GM19193 (cell line): Measurements from ENCODE around the gene HDAC11.

Source experiments
- POLR2A ChIP-seq: IDR thresholded peaks from 4 replicates; pipeline ENCODE4 v1.6.1; 2011; ENCODE audit not compliant: insufficient read depth, insufficient read length; ENCODE audit errors: extremely low read depth

HDAC11 gene

DNA sequence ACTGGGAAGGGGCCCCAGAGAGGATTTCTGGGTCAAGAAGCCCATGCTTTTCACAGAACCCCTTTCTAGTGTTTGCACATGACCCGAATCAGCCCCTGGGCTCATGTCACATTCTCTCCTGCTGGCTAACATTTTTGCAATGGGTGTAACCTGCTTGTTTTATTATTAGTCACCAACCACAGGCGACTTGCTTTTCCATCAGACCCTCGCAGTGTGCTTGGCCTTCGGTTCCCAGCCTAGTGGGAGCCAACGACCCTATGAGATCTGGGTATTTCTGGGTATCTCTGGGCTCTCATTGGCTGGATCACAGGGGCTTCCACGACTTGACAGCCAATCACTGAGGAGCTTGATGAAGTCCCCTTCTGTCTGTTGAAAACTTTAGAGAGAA lies 57.8 kb downstream of the HDAC11 start:
- TF ChIP-seq POLR2A = no peak

DNA sequence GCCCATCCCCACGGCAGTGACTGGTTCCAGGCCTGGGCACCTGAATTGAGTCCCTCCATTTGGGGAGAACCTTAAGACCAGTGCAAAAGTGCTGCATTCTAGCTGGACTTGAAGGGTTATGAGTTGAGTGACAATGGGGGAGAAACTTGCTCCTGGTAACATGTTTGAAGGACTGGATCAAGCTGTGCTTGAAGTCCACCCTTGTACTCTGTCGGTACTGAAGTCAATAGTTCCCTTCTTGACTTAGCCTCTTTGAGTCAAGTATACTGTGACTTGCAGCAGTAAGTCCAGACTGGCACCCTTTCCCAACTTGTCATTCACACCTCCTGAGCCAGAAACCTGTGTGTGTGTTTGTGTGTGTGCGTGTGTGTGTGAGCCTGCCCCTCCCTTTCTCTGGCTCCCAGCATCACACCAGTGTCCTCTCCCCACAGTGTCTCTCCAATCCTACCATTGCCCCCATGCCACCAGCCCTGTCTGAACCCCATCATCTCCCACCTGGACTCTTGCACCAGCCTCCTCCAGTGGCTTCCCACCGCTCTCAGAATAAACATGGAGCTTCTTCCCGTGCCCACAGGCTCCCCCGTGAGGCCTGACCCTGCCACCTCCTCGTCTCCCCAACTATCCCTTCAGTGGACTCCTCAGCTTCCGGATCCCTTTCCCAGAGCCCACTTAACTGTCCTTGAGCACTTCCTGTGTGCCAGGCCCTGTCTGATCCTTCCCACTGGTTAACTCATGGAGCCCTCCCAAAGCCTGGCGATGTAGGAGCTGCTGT lies 58.6 kb downstream of the HDAC11 start:
- no peak for TF ChIP-seq POLR2A

DNA sequence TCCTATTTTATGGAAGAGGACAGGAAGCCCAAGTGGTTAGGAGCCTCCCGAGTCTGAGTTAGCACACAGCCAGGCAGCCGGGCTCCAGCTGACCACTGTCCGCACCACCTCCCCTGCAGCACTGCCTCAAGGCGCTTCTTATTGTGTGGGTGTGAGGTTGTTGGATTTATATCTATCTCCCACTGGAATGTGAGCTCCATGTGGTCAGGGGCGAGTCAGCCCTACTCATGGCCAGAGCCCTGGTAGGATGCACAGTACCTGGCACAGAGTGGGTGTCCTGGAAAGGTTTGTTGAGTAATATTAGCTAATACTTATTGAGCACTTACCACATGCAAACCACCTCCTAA lies 59.2 kb downstream of the HDAC11 start:
- no peak for TF ChIP-seq POLR2A

DNA sequence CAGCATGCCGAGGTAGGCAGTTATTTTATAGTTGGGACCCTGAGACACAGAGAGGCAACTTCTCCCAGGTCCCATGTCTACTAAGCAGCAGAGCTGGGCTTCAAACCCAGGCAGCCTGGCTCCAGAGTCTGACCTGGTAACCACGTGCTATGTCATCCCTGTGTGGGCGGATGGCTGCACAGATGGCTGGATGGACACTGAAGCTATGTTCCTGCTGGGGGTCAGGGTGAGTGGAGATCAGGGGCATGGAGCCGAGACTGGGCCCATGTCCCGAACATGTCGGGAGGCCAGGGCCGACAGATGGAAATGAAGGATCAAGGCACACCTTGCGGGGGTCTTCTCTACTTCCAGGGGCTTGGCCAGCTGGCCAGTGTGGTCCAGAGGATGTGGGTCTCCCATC lies 59.6 kb downstream of the HDAC11 start:
- no peak for TF ChIP-seq POLR2A

DNA sequence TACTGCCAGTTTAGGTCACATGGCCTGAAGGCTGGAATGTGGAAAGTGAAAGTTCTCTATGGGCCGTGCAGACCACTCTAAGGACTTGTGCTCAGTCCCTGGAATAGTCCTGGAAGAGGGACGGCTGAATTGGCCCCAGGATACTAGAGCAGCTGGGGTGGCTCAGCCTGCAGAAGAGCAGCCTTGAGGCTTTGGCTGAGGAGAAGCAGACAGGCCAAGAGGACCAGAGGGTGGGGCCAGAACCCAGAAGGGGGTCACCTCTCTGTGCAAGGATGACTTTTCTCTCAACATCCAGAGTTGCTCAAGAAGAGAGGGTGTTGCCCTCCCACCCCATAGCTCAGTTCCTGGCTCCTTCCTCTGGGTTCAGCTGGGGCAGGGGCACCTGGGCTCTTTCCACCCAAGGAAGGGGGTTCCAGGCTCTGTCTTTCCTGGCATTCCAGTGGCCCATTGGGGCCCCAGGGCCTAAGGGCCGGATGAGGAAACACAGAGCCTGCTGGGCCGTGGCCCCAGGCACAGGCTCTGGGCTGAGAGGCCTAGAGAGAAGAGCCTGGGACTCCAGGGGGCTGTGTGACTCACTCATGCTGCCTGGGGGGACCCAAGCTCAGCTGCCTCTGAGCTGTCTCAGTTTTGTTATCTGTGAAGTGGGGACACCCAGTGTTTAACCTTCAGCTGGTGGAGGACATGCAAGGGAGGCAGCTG lies 60.3 kb downstream of the HDAC11 start:
- TF ChIP-seq POLR2A = no peak

DNA sequence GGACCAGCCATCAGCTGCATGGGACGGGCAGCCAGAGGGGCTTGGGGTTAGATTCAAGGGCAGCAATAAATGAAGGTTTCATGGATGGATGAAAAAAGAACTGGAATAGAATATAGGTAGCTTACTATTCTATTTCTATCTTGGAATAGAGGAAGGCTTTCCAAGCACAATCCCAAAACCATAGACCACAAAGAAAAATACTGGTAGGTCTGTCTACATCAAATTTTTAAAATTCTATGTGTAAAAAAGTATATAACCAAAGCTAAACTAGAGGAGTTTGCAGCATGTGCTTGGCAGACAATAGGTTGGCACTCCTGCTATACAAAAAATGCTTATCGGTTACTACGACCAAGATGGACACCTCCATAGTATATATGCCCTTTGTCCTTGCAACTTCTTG lies 61.6 kb downstream of the HDAC11 start:
- TF ChIP-seq POLR2A = no peak

DNA sequence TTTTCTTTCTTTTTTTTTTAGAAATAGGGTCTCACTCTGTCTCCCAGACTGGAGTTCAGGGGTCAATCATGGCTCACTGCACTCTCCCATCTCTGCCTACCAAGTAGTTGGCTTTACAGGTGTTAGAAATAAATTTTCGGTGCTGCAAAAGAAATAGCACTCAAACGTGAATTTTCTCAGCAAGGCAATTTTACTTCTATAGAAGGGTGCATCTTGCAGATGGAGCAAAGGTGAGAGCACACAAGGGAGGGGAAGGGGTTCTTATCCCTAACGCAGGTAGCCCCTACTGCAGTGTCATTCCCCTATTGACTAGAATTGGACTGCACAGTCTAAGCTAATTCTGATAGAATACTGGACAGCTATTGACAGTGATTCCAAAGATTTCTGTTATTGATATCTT lies 62.0 kb downstream of the HDAC11 start:
- TF ChIP-seq POLR2A = no peak

DNA sequence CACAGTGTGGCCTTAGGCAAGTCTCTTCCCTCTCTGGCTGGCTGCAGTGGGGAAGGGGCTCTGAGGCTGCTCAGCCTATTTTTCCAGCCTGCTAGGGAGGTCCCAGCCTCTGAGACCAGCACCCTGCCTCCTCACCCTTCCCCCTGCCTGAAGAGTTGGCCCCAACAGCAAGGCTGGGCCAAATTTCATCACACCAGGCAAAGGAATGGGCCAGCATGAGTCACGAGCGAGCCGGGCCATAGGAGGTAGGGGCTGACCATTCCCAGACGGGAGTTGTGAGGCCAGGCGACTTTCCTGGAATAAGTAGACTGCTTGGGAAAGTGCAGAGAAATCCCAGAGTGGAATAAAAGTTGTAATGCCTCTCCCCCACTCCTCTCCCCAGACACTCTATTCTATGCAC lies 63.1 kb downstream of the HDAC11 start:
- TF ChIP-seq POLR2A = no peak

DNA sequence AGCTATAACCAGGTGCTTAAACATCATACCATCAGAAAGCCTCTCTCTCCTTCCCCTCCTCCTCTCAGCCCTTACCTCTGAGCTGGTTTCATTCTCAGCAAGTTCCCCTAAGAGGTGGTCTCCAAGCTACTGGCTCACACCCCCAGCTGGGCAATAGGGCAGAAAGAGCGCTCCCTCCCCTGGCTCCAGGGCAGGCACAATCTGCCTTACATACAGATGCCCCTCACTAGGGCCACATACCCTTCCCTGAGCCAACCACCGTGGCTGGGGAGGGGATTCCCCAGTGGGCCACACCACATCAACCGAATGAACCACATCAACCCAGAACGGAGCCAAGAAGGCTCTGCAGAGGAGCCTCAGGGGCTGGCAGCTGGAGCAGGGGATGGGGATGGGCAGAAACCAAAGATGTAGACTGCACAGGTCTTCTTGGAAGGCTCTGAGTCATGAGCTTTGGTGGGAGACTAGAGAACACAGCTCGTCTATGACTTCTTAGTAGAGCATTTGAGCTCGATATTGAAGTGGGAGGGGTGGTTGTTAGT lies 64.3 kb downstream of the HDAC11 start:
- no peak for TF ChIP-seq POLR2A

DNA sequence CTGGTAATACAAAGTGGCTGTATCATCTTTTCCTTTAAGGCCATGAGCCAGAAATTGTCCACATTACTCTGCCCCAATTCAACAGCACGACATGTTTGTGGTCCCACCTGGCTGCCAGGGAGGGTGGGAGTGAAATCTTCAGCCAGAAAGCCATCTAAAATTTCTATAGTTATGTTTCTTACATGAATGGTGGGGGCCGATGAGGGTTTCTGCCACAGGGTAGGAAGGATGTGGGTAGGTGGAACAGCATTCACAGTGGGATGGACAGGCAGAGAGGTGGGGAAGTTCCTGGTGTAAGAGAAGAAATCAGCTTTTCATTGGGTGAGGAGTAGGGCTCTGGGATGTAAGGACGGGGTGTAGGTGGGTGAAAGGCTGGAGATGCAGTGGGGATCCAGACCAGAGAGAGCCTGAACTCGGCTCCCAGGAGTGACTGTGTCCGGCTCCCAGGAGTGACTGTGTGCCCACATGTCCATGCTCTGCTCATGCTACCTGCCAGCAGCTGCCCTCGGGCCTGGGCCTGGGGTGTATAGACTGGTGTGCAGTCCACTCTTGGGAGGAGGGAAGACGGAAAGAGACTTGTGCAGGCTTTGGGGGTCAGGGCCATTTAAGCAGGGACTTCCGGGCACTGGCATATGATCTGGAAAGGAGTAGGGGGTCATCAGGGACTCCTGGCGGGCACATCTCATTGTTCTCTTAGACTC lies 65.0 kb downstream of the HDAC11 start:
- no peak for TF ChIP-seq POLR2A

DNA sequence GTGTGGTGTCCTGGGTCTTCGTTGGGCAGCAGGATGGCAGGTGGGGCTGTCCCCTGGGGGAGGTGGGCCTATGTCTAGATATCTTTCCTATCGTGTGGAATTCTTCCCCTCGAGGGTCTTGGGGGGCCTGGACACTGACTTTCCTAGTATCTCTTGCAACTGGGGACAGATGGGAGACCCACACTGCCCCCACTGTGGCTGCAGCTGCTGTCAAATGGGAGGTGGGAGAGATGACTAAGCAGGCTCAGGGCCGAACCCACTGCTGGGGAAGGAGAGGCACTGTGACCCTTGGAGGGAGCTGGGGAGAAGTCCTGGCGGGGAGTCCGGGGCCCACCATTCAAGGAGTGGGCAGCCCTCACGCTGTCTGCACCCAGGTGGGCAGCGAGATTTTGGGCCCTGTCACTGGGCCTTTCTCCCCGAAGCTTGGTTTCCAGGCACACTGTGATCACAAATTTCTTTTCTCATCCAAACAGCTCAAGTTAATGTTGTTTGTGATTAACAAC lies 65.9 kb downstream of the HDAC11 start:
- TF ChIP-seq POLR2A = no peak

DNA sequence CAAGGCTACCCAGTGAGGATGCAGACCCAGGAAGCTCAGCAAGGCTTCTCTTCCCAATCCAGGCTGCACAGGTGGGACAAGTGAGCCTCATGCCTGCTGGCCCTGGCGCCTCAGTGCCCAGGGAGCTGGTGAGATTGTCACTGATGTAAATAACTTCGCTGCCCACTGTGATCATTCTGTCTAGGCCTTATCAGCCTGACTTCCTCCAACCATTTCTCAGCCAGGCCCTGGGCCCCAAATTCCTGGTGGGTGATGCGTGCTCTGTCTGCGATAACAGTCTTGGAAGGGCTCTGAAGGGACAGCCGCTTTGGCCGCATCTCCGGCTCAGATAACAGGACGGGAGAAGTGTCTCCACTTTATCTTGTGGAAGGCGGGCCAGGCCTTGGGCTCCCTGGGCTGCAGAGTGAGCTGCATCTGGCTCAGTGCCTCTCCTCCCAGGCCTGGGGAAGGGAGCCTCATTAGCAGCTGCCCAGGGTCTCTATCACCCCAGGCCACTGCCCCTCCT lies 66.6 kb downstream of the HDAC11 start:
- TF ChIP-seq POLR2A = no peak

DNA sequence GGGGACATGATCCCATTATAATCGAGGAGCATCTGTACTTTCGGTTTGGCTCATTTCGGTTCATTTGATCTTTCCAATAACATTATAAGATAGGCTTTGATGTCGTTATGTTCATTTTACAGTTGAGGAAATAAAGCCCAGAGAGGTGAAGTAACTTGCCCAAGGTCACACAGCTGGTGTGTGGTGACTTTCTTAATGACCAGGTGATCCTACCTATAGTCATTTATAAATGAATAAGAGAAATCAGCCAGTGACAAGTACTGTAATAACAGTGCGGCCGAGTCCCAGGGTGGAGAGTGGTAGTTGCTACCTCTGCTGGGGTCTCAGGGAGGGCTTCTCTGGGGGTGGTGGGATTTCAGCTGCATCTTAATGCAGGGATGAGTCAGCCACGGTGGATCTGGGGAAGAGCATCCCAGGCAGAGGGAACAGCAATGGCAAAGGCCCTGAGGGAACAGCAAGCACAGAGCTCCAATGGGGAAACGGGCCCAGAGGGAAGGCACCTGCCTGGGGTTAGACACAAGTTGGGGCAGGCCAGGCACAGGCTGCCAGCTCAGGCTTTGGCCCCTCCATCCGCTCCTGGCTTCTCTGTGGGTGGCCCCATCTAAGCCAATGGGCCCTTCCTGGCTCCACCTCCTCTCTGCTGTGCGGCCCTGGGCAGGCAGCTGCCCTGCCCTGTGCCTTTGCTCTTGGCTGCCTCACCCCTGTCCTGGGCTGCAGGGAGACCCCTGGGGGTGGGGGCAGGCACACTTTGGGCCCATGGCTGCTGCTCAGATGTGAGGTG lies 67.7 kb downstream of the HDAC11 start:
- TF ChIP-seq POLR2A = no peak
